SK-N-SH treated with all-trans-retinoic acid at 6 μM for 48 hours (cell line): ENCODE data around the gene PKNOX2.

Experiments
- ATAC-seq: fragments of 200-7000 bp; cut with Tn5 transposase; 3 replicates; pipeline ENCODE4 v1.9.1; 2020; ENCODE audit warnings: mild to moderate bottlenecking, moderate library complexity
- BACH2 ChIP-seq: fragments of 250-450 bp; sonication (Bioruptor Pico); IDR thresholded peaks from 2 replicates; pipeline ENCODE4 v1.9.0; 2021; ENCODE audit warnings: mild to moderate bottlenecking, borderline replicate concordance
- CREB5 ChIP-seq: fragments of 250-450 bp; sonication (Bioruptor Pico); IDR thresholded peaks from 2 replicates; pipeline ENCODE4 v1.5.1; 2020; ENCODE audit warnings: low read depth, mild to moderate bottlenecking, moderate library complexity
- CSDC2 ChIP-seq: fragments of 250-450 bp; sonication (Bioruptor Pico); IDR thresholded peaks from 2 replicates; pipeline ENCODE4 v1.5.0; 2020; ENCODE audit warnings: mild to moderate bottlenecking, moderate library complexity
- CSRNP3 ChIP-seq: fragments of 250-450 bp; sonication (Bioruptor Pico); IDR thresholded peaks from 2 replicates; pipeline ENCODE4 v1.5.1; 2021; ENCODE audit warnings: mild to moderate bottlenecking, moderate library complexity
- ESRRG ChIP-seq: fragments of 250-450 bp; sonication (Bioruptor Pico); IDR thresholded peaks from 2 replicates; pipeline ENCODE4 v1.6.1; 2021; ENCODE audit warnings: mild to moderate bottlenecking
- GLIS3 ChIP-seq: fragments of 250-450 bp; sonication (Bioruptor Pico); IDR thresholded peaks from 2 replicates; pipeline ENCODE4 v1.5.0; 2020; ENCODE audit warnings: mild to moderate bottlenecking, moderate library complexity
- ISL1 ChIP-seq: fragments of 250-450 bp; sonication (Bioruptor Pico); IDR thresholded peaks from 2 replicates; pipeline ENCODE4 v2.1.2; 2022; ENCODE audit warnings: mild to moderate bottlenecking, moderate library complexity
- PATZ1 ChIP-seq: fragments of 250-450 bp; sonication (Bioruptor Pico); IDR thresholded peaks from 2 replicates; pipeline ENCODE4 v1.8.0; 2020; ENCODE audit warnings: mild to moderate bottlenecking, moderate library complexity, borderline replicate concordance
- POU6F1 ChIP-seq: fragments of 250-450 bp; sonication (Bioruptor Pico); IDR thresholded peaks from 2 replicates; pipeline ENCODE4 v1.8.0; 2021; ENCODE audit warnings: low read depth, mild to moderate bottlenecking, moderate library complexity, borderline replicate concordance
- RARB ChIP-seq: fragments of 250-450 bp; sonication (Bioruptor Pico); IDR thresholded peaks from 2 replicates; pipeline ENCODE4 v1.8.0; 2021; ENCODE audit warnings: mild to moderate bottlenecking, moderate library complexity
- SNAI2 ChIP-seq: fragments of 250-450 bp; sonication (Bioruptor Pico); IDR thresholded peaks from 2 replicates; pipeline ENCODE4 v1.5.0; 2020; ENCODE audit warnings: mild to moderate bottlenecking, moderate library complexity
- TCF4 ChIP-seq: fragments of 250-450 bp; sonication (Bioruptor Pico); IDR thresholded peaks from 2 replicates; pipeline ENCODE4 v1.8.0; 2021; ENCODE audit warnings: mild to moderate bottlenecking, moderate library complexity, borderline replicate concordance
- TOX ChIP-seq: fragments of 250-450 bp; sonication (Bioruptor Pico); IDR thresholded peaks from 2 replicates; pipeline ENCODE4 v1.8.0; 2021; ENCODE audit warnings: mild to moderate bottlenecking, moderate library complexity, borderline replicate concordance
- TSHZ2 ChIP-seq: fragments of 250-450 bp; sonication (Bioruptor Pico); IDR thresholded peaks from 2 replicates; pipeline ENCODE4 v1.5.0; 2020; ENCODE audit warnings: mild to moderate bottlenecking, moderate library complexity
- ZC3H10 ChIP-seq: fragments of 250-450 bp; sonication (Bioruptor Pico); IDR thresholded peaks from 2 replicates; pipeline ENCODE4 v1.5.1; 2021; ENCODE audit warnings: mild to moderate bottlenecking, moderate library complexity
- ZFP3 ChIP-seq: fragments of 250-450 bp; sonication (Bioruptor Pico); IDR thresholded peaks from 2 replicates; pipeline ENCODE4 v1.5.0; 2020; ENCODE audit warnings: mild to moderate bottlenecking, moderate library complexity
- ZFP30 ChIP-seq: fragments of 450-650 bp; formaldehyde crosslinking; IDR thresholded peaks from 2 replicates; pipeline ENCODE4 v1.5.0; 2022; ENCODE audit warnings: mild to moderate bottlenecking, moderate library complexity
- ZNF565 ChIP-seq: fragments of 450-650 bp; formaldehyde crosslinking; conservative IDR thresholded peaks from 2 replicates; pipeline ENCODE4 v1.5.0; 2020; ENCODE audit warnings: low read depth, mild to moderate bottlenecking, moderate library complexity
- ZNF70 ChIP-seq: fragments of 450-650 bp; formaldehyde crosslinking; IDR thresholded peaks from 2 replicates; pipeline ENCODE4 v1.5.0; 2020; ENCODE audit warnings: mild to moderate bottlenecking, moderate library complexity
- ZNF8 ChIP-seq: fragments of 450-650 bp; formaldehyde crosslinking; IDR thresholded peaks from 2 replicates; pipeline ENCODE4 v1.5.0; 2020; ENCODE audit warnings: mild to moderate bottlenecking, moderate library complexity

Gene PKNOX2

GRCh38 chr11:125241104-125241503 lies 76.6 kb downstream of the PKNOX2 start (continued):
- TF ChIP-seq CSRNP3 (CRISPR knock-in tag) (no peak), ESRRG (CRISPR knock-in tag) (no peak)

GRCh38 chr11:125242141-125242775 lies 77.7 kb downstream of the PKNOX2 start:
- no peak for TF ChIP-seq BACH2 (CRISPR knock-in tag)
- no peak for TF ChIP-seq CREB5 (CRISPR knock-in tag)
- TF ChIP-seq TOX: no peak
- TF ChIP-seq CSDC2 (CRISPR knock-in tag): no peak
- no peak for TF ChIP-seq ZNF8
- TF ChIP-seq SNAI2: no peak
- no peak for TF ChIP-seq ISL1
- no peak for TF ChIP-seq RARB
- TF ChIP-seq CSRNP3 (CRISPR knock-in tag): no peak
- ATAC-seq: no peak

GRCh38 chr11:125244166-125244565 lies 79.6 kb downstream of the PKNOX2 start:
- no peak for ATAC-seq
- TF ChIP-seq GLIS3 (no peak), TCF4 (CRISPR knock-in tag) (no peak), ZFP30 (CRISPR knock-in tag) (no peak), ZFP3 (CRISPR knock-in tag) (no peak), TOX (no peak), PATZ1 (CRISPR knock-in tag) (no peak), POU6F1 (CRISPR knock-in tag) (no peak), ZNF565 (CRISPR knock-in tag) (no peak), ZNF8 (no peak), ZC3H10 (CRISPR knock-in tag) (no peak)

- TF ChIP-seq TSHZ2 (CRISPR knock-in tag) (no peak), ESRRG (CRISPR knock-in tag) (no peak), ZFP30 (CRISPR knock-in tag) (no peak), BACH2 (CRISPR knock-in tag) (no peak), ZNF70 (no peak), ZNF565 (CRISPR knock-in tag) (no peak), RARB (no peak), ISL1 (no peak), ZNF8 (no peak), GLIS3 (no peak)
Measured at GRCh38 chr11:125245299-125245698, 80.7 kb downstream of the PKNOX2 start.

More at GRCh38 chr11:125245299-125245698, 80.7 kb downstream of the PKNOX2 start:
- no peak for ATAC-seq
